H1 (cell line): ENCODE measurements around the gene CMC1. TPM values are rescaled to one million over a fixed set of nuclear protein-coding genes. Genes with fewer than 3 reads are reported as not detected.

ENCODE experiments used
- ATF2 ChIP-seq: IDR thresholded peaks from 2 replicates; pipeline ENCODE4 v1.6.1; 2012; ENCODE audit warnings: low read length, inconsistent platforms
- polyA plus RNA-seq, 7 experiments: library from polyadenylated mRNA; depleted of rRNA in 3 of 7; stranded (reverse) in 5 of 7; unstranded in 2 of 7; fragments of >200 nt in 5 of 7; fragments of 200-250 nt in 2 of 7; gene quantifications; 1 replicate in 5 of 7; 2 replicates in 1 of 7; 4 replicates in 1 of 7; pipeline versions ENCODE4 v1.2.1 to v1.2.3, GENCODE V29; 2011 to 2013; ENCODE audit warnings: missing spikeins in 2 of 7, mixed read lengths in 2 of 7
- total RNA-seq: library from RNA; stranded (reverse); fragmentation: NEBNext Ultra II Directional; extraction: Animal tissue kit (Norgen Biotek cat#: 25700); gene quantifications from 2 replicates; pipeline ENCODE4 v1.2.1, GENCODE V29; 2021

CMC1 gene
- total and polyA plus RNA-seq, 2 of the 8 experiments (the other 6 are each of a cell fraction or from before 2014, with no cell fraction given): 11.4 to 19.4 TPM

- no peak for TF ChIP-seq ATF2
These were observed 104.3 kb downstream of the CMC1 start (continued) for GRCh38 chr3:28345690-28346089.
